H1 (cell line): ENCODE results near the gene MAJIN.

Experiments
- EGR1 ChIP-seq: IDR thresholded peaks from 2 replicates; pipeline ENCODE4 v1.6.1; 2011; ENCODE audit warnings: low read depth, low read length, borderline replicate concordance
- EZH2 ChIP-seq: fragments of 200-600 bp; sonication (generic); IDR thresholded peaks from 2 replicates; pipeline ENCODE4 v1.7.1; 2012; ENCODE audit warnings: low read depth, mild to moderate bottlenecking, moderate library complexity, low read length, inconsistent platforms; ENCODE audit not compliant: severe bottlenecking
- GTF2F1 ChIP-seq: IDR thresholded peaks from 2 replicates; pipeline ENCODE4 v1.6.1; 2012; ENCODE audit warnings: low read depth, low read length, improper control_type of control experiment, borderline replicate concordance
- HDAC6 ChIP-seq: IDR thresholded peaks from one replicate; pipeline ENCODE4 v1.7.1; 2012; ENCODE audit warnings: low read depth, mild to moderate bottlenecking, inconsistent platforms, low read length, moderate library complexity
- NRF1 ChIP-seq: IDR thresholded peaks from 2 replicates; pipeline ENCODE4 v1.6.1; 2011; ENCODE audit warnings: mild to moderate bottlenecking, low read depth, low read length, improper control_type of control experiment
- RFX5 ChIP-seq: IDR thresholded peaks from 2 replicates; pipeline ENCODE4 v1.6.1; 2011; ENCODE audit warnings: low read depth, low read length, improper control_type of control experiment, borderline replicate concordance
- SP2 ChIP-seq: IDR thresholded peaks from 2 replicates; pipeline ENCODE4 v1.6.1; 2012; ENCODE audit warnings: mild to moderate bottlenecking, low read length, inconsistent platforms

- TF ChIP-seq GTF2F1: no peak
- TF ChIP-seq EZH2: no peak
- no peak for TF ChIP-seq HDAC6
- no peak for TF ChIP-seq SP2
- no peak for TF ChIP-seq EGR1
- no peak for TF ChIP-seq RFX5
- no peak for TF ChIP-seq NRF1
Observed at GRCh38 chr11:64998141-64998540, 26.2 kb upstream of the MAJIN start.
